T-helper 17 cell (primary cell): Measurements from ENCODE around the gene ULBP1. TPM values are rescaled to one million over a fixed set of nuclear protein-coding genes. Genes with fewer than 3 reads are reported as not detected.
"Not testable (repeated sequence)": the region's sequence is repeated elsewhere in the genome, so short reads cannot be mapped to it uniquely, and the experiment has no call there.

Source experiments
- ATAC-seq: fragments of 150-1000 bp; cut with Tn5 transposase; 2 replicates; pipeline ENCODE4 v1.10.0; 2021; ENCODE audit warnings: mild to moderate bottlenecking, moderate library complexity
- DNase-seq, 3 donors: peaks; one replicate each; pipeline versions ENCODE4 v3.0.0 to v3.0.0-alpha.2; 2020 to 2021
- H3K9me3 ChIP-seq: one replicate; pipeline ENCODE4 v1.7.0; 2013; ENCODE audit warnings: low read length, mild to moderate bottlenecking; ENCODE audit not compliant: control insufficient read depth, poor library complexity, severe bottlenecking
- H3K27ac Mint-ChIP-seq: one replicate; pipeline ENCODE4 v1.8.0; 2022; ENCODE audit warnings: mild to moderate bottlenecking, moderate library complexity, mixed read lengths
- H3K27me3 Mint-ChIP-seq: one replicate; pipeline ENCODE4 v1.8.0; 2022; ENCODE audit warnings: mixed read lengths
- H3K36me3 Mint-ChIP-seq: one replicate; pipeline ENCODE4 v1.8.0; 2022; ENCODE audit warnings: low read depth, mixed read lengths
- H3K4me1 Mint-ChIP-seq: one replicate; pipeline ENCODE4 v1.8.0; 2022; ENCODE audit warnings: mild to moderate bottlenecking, mixed read lengths
- H3K4me3 Mint-ChIP-seq: one replicate; pipeline ENCODE4 v1.8.0; 2022; ENCODE audit warnings: mild to moderate bottlenecking, moderate library complexity, mixed read lengths
- total RNA-seq, 4 donors: library from RNA in 2 of 4; stranded (reverse) in 2 of 4; gene quantifications; one replicate each; pipeline ENCODE4 v1.2.3 and lab custom pipeline; 2022 to 2026

ULBP1 gene
- under 1 TPM in 1 of 2 donors, not detected in 1; 0.20 TPM for total RNA-seq
- 0.45 to 3.5 reads per million in 2 donors for total RNA-seq (lab: John Stamatoyannopoulos, UW)

GRCh38 chr6:149963462-149964307 is at the start of gene ULBP1:
Gene ULBP1 (plus strand): TSS chr6:149963943. CDS start chr6:149964050, 107 bp downstream.
- peaks cover 90% of the 10 kb centered on the region for H3K27me3 Mint-ChIP-seq

GRCh38 chr6:149915970-149916865 is 47.5 kb upstream of the ULBP1 start:
- Mint-ChIP-seq H3K4me1 (peaks cover 4% of the 10 kb centered on the region), H3K4me3 (no peak overlapping the region), H3K27me3 (peaks cover 66% of the 10 kb centered on the region), H3K27ac (no peak overlapping the region), H3K36me3 (no peaks in the 10 kb centered on the region)
- DNase-seq, result no peak
- no peak for ATAC-seq
- H3K9me3 ChIP-seq, result no peaks in the 10 kb centered on the region

More at GRCh38 chr6:149963462-149964307, at the start of gene ULBP1:
- Mint-ChIP-seq H3K4me1 (peaks cover 25% of the 10 kb centered on the region), H3K4me3 (peak within 1 kb of the TSS; percentile 95), H3K36me3 (peaks cover 11% of the 10 kb centered on the region), H3K27ac (peak within 1 kb of the TSS; percentile 86)
- DNase-seq (peak; percentile 40 to 62 (median 62)), ATAC-seq (peak; percentile 76)
- no peaks in the 10 kb centered on the region for H3K9me3 ChIP-seq

DNA sequence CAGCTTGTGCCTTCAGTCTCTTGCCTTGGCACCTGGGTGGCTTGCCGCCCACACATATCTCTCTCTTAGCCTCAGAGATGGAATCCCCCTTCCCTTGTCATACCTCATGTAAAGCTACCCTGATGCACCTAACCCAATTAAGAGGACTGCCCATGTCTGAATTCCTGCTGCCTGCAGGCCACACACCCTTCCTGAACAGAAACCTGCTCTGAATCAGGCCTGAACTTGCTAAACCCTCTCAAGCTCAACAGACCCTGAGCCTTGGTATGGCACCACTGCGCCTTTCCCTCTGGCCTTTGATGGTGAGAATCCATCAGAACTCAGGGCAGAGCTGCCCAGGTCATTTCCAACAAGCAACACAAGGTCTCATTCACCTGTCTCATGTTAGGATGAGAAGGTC is 46.1 kb upstream of the ULBP1 start:
- Mint-ChIP-seq H3K4me1 (peaks cover 11% of the 10 kb centered on the region), H3K4me3 (no peak overlapping the region), H3K27ac (no peak overlapping the region), H3K27me3 (peaks cover 77% of the 10 kb centered on the region), H3K36me3 (no peaks in the 10 kb centered on the region)
- H3K9me3 ChIP-seq, result no peaks in the 10 kb centered on the region
- DNase-seq (no peak), ATAC-seq (no peak)

DNA sequence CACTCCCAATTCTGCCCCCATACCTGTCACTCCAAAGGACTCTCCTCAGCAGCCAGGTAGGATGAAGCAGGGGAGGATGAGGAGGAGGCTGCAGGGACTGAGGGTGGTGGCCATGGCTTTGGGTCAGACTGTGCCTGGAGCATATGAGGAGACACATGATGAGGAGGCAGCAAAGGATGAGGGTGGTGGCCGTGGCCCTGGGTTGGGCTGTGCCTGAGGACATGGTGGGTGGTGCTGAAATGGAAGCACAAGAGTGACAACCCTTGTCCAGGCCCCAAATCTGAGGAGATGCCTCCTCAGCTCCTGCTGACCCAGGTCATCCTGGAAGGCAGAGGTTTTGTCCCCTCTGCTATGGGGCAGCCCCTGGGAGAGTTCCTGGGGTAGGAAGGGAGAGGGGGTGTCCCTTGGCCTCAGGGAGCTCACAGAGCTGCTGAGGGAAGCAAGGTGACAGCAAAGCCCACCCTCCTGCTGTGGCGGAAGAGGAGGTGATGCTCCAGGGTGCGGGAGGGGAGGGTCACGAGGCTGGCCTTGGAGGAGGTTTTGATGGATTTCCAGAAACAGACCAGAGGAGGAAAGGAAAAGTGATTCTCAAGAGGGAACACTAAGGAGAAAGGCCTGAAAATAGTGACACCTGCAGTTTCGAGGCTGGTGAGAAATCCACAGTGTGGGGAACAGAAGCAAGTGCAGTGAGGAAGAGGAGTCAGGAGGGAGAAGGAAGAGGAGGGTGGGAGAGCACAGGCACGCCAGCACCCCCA is 45.4 kb upstream of the ULBP1 start:
- no peak overlapping the region for H3K4me3 Mint-ChIP-seq
- DNase-seq (no peak), ATAC-seq (no peak)
- H3K9me3 ChIP-seq, result no peaks in the 10 kb centered on the region
- no peaks in the 10 kb centered on the region for H3K36me3 Mint-ChIP-seq
- H3K4me1 Mint-ChIP-seq, result peaks cover 18% of the 10 kb centered on the region
- H3K27me3 Mint-ChIP-seq, result peaks cover 77% of the 10 kb centered on the region
- no peak overlapping the region for H3K27ac Mint-ChIP-seq

- H3K27me3 Mint-ChIP-seq, result peaks cover 77% of the 10 kb centered on the region
- peaks cover 24% of the 10 kb centered on the region for H3K4me1 Mint-ChIP-seq
- H3K36me3 Mint-ChIP-seq, ATAC-seq, DNase-seq, H3K9me3 ChIP-seq, H3K27ac Mint-ChIP-seq, H3K4me3 Mint-ChIP-seq: not testable (repeated sequence)
Measured at GRCh38 chr6:149919126-149919833, 44.5 kb upstream of the ULBP1 start.

DNA sequence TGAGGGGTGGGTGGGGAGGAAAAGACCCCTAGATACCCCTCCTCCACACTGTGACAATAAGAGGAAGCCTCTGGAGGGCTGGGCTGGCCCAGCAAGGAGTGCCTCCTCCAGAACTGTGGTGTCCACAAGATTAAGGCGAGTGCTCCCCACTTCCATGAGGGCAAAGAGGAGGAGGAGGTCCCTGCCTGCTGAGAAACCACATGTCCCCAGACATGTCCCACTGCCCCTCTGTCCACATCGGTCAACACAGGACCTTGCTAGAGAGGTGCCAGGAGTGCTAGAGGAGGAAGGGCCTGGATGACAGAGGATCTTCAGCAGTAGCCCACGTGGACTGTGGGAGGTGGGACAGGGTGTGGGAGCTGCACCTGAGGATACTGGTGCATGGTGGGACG is 43.9 kb upstream of the ULBP1 start:
- no peak for DNase-seq
- ATAC-seq, result no peak
- no peaks in the 10 kb centered on the region for H3K36me3 Mint-ChIP-seq
- peaks cover 78% of the 10 kb centered on the region for H3K27me3 Mint-ChIP-seq
- H3K4me1 Mint-ChIP-seq, result peaks cover 26% of the 10 kb centered on the region
- no peak overlapping the region for H3K27ac Mint-ChIP-seq
- no peaks in the 10 kb centered on the region for H3K9me3 ChIP-seq
- no peak overlapping the region for H3K4me3 Mint-ChIP-seq

- no peak overlapping the region for H3K4me3 Mint-ChIP-seq
- no peaks in the 10 kb centered on the region for H3K9me3 ChIP-seq
- H3K27me3 Mint-ChIP-seq, result peaks cover 83% of the 10 kb centered on the region
- ATAC-seq, result no peak
- DNase-seq, result no peak
- peaks cover 2% of the 10 kb centered on the region for H3K36me3 Mint-ChIP-seq
- H3K4me1 Mint-ChIP-seq, result peaks cover 32% of the 10 kb centered on the region
- H3K27ac Mint-ChIP-seq, result no peak overlapping the region
Measured at GRCh38 chr6:149921361-149921760, 42.4 kb upstream of the ULBP1 start.

GRCh38 chr6:149922091-149922490 is 41.7 kb upstream of the ULBP1 start:
- H3K4me1 Mint-ChIP-seq, result peaks cover 33% of the 10 kb centered on the region

GRCh38 chr6:149922642-149923326 is 41.0 kb upstream of the ULBP1 start, which contains the start of gene RAET1G:
Gene RAET1G (minus strand): TSS chr6:149923121. CDS start chr6:149923010, 111 bp downstream.
- Mint-ChIP-seq H3K27me3 (peaks cover 88% of the 10 kb centered on the region), H3K4me1 (peaks cover 33% of the 10 kb centered on the region), H3K36me3 (peaks cover 2% of the 10 kb centered on the region), H3K27ac (peak within 1 kb of the TSS; percentile 69), H3K4me3 (peak within 1 kb of the TSS; percentile 90)
- DNase-seq (peak; percentile 62 to 74 (median 70)), ATAC-seq (peak; percentile 94)
- no peaks in the 10 kb centered on the region for H3K9me3 ChIP-seq

More at GRCh38 chr6:149922091-149922490, 41.7 kb upstream of the ULBP1 start:
- Mint-ChIP-seq H3K4me3 (peak overlapping the region; percentile 90), H3K27me3 (peaks cover 81% of the 10 kb centered on the region)
- not testable (repeated sequence) for H3K27ac Mint-ChIP-seq, ATAC-seq, DNase-seq, H3K36me3 Mint-ChIP-seq, H3K9me3 ChIP-seq

GRCh38 chr6:149923327-149923986 is 40.3 kb upstream of the ULBP1 start:
- H3K9me3 ChIP-seq, result no peaks in the 10 kb centered on the region
- no peak for DNase-seq
- Mint-ChIP-seq H3K4me3 (peak overlapping the region; percentile 90), H3K27me3 (peaks cover 90% of the 10 kb centered on the region), H3K4me1 (peaks cover 31% of the 10 kb centered on the region), H3K36me3 (peaks cover 4% of the 10 kb centered on the region), H3K27ac (peak overlapping the region; percentile 69)
- ATAC-seq, result peak; percentile 39

GRCh38 chr6:149924206-149924932 is 39.4 kb upstream of the ULBP1 start:
- peaks cover 29% of the 10 kb centered on the region for H3K4me1 Mint-ChIP-seq
- no peak overlapping the region for H3K4me3 Mint-ChIP-seq
- no peak for DNase-seq
- no peaks in the 10 kb centered on the region for H3K9me3 ChIP-seq
- no peak for ATAC-seq
- H3K36me3 Mint-ChIP-seq, result peaks cover 10% of the 10 kb centered on the region
- no peak overlapping the region for H3K27ac Mint-ChIP-seq
- peaks cover 93% of the 10 kb centered on the region for H3K27me3 Mint-ChIP-seq
